Esophagus squamous epithelium (tissue), 5 donors: Measurements from ENCODE around the gene ADCY6. TPM values are rescaled to one million over a fixed set of nuclear protein-coding genes. Genes with fewer than 3 reads are reported as not detected.

Experiments used
- DNase-seq: peaks from one replicate; lab custom pipeline; 2025; lab: John Stamatoyannopoulos, UW
- H3K27ac ChIP-seq, 4 donors: fragments of 200-600 bp; sonication (generic); one replicate each; pipeline ENCODE4 v1.5.1; 2016 to 2019; ENCODE audit warnings: mild to moderate bottlenecking in 1 of 4
- H3K27me3 ChIP-seq, 4 donors: fragments of 200-600 bp; sonication (generic); 1 replicate in 3 of 4; 2 replicates in 1 of 4; pipeline versions ENCODE4 v1.5.1 to v1.6.0; 2017 to 2021; ENCODE audit warnings: antibody characterized with exemption in 1 of 4
- H3K36me3 ChIP-seq, 3 donors: fragments of 200-600 bp; sonication (generic); one replicate each; pipeline ENCODE4 v1.5.1; 2016 to 2019
- H3K4me1 ChIP-seq, 3 donors: fragments of 200-600 bp; sonication (generic); one replicate each; pipeline ENCODE4 v1.5.1; 2017 to 2019
- H3K4me3 ChIP-seq, 4 donors: fragments of 200-600 bp; sonication (generic); 1 replicate in 3 of 4; 2 replicates in 1 of 4; pipeline ENCODE4 v1.5.1; 2016 to 2019; ENCODE audit warnings: mild to moderate bottlenecking in 2 of 4, moderate library complexity in 1 of 4
- H3K9me3 ChIP-seq, 3 donors: fragments of 200-600 bp; sonication (generic); one replicate each; pipeline ENCODE4 v1.5.1; 2016 to 2019
- CTCF ChIP-seq, 6 experiments: fragments of 450-650 bp in 4 of 6; fragments of 200-600 bp in 2 of 6; sonication (generic) in 2 of 6; IDR thresholded peaks; one replicate each; pipeline ENCODE4 v1.5.1; 2016 to 2019; ENCODE audit warnings: antibody characterized with exemption in 6 of 6, mild to moderate bottlenecking in 4 of 6, moderate library complexity in 4 of 6
- POLR2A ChIP-seq, 4 donors: fragments of 450-650 bp; IDR thresholded peaks; one replicate each; pipeline ENCODE4 v1.6.1; 2017; ENCODE audit warnings: antibody characterized with exemption in 4 of 4, mild to moderate bottlenecking in 4 of 4, moderate library complexity in 3 of 4
- WGBS, 2 donors: methylation state at CpG; one replicate each; pipeline ENCODE4 v1.1.5; 2018; 5-methylcytosine and 5-hydroxymethylcytosine counted together
- intact Hi-C: fragments of 100-400 bp; cut with DNase I; formaldehyde crosslinking; loops from one replicate; pipeline ENCODE4 v1.15.0; 2022
- total RNA-seq, 4 donors: library from RNA; depleted of rRNA; stranded (reverse); fragments of >200 nt; gene quantifications; one replicate each; pipeline ENCODE4 v1.1.0, GENCODE V29; 2016
- donor health status: DM: yes; HTN: yes; CAD: no.

Gene ADCY6
- total RNA-seq, 4 donors from 2014 or later, result 11.5 to 14.7 (median 13.9) TPM

GRCh38 chr12:48783432-48783831, 5.5 kb downstream of the ADCY6 start:
- H3K36me3 ChIP-seq, result peaks cover 0 to 13% (median 9%) of the 10 kb centered on the region in 3 donors
- DNase-seq, result no peak
- H3K4me3 ChIP-seq, result no peak overlapping the region
- H3K27me3 ChIP-seq, result no peaks in the 10 kb centered on the region
- H3K4me1 ChIP-seq, result peaks cover 36 to 79% (median 44%) of the 10 kb centered on the region in 3 donors
- 90 to 95% methylated on average over 4 of the region's 4 CpGs for WGBS, 2 donors
- TF ChIP-seq CTCF (IDR thresholded peaks at IDR 0.05), result no peak
- TF ChIP-seq POLR2A (IDR thresholded peaks at IDR 0.05), result no peak
- H3K9me3 ChIP-seq, result no peaks in the 10 kb centered on the region
- no peak overlapping the region for H3K27ac ChIP-seq
- intact Hi-C loops, result no loop called here

GRCh38 chr12:48782457-48783395, 6.2 kb downstream of the ADCY6 start:
- 86 to 90% methylated on average over 7 to 55 of the region's 63 CpGs for WGBS, 2 donors
- H3K27ac ChIP-seq, result peak overlapping the region in 1 of 4 donors; percentile 80
- H3K9me3 ChIP-seq, result no peaks in the 10 kb centered on the region
- no peaks in the 10 kb centered on the region for H3K27me3 ChIP-seq
- no peak for TF ChIP-seq POLR2A (IDR thresholded peaks at IDR 0.05)
- no peak for TF ChIP-seq CTCF (IDR thresholded peaks at IDR 0.05)
- H3K36me3 ChIP-seq, result peaks cover 0 to 18% (median 9%) of the 10 kb centered on the region in 3 donors
- intact Hi-C loops, result no loop called here
- no peak overlapping the region for H3K4me3 ChIP-seq
- no peak for DNase-seq
- peaks cover 33 to 72% (median 42%) of the 10 kb centered on the region in 3 donors for H3K4me1 ChIP-seq

- H3K27ac ChIP-seq, result peak overlapping the region; percentile 34 to 80 (median 68)
- intact Hi-C loops, result no loop called here
- no peaks in the 10 kb centered on the region for H3K27me3 ChIP-seq
- H3K9me3 ChIP-seq, result no peaks in the 10 kb centered on the region
- no peak for TF ChIP-seq CTCF (IDR thresholded peaks at IDR 0.05)
- no peak for TF ChIP-seq POLR2A (IDR thresholded peaks at IDR 0.05)
- no peak overlapping the region for H3K4me3 ChIP-seq
- H3K4me1 ChIP-seq, result peaks cover 27 to 64% (median 34%) of the 10 kb centered on the region in 3 donors
- peaks cover 0 to 27% (median 9%) of the 10 kb centered on the region in 3 donors for H3K36me3 ChIP-seq
- no peak for DNase-seq
- WGBS, 2 donors, result 64 to 66% methylated on average over 7 of the region's 9 CpGs
Measured at GRCh38 chr12:48781750-48782456, 7.0 kb downstream of the ADCY6 start.

GRCh38 chr12:48780381-48781025, 8.4 kb downstream of the ADCY6 start:
- H3K9me3 ChIP-seq, result no peaks in the 10 kb centered on the region
- no peak for TF ChIP-seq CTCF (IDR thresholded peaks at IDR 0.05)
- TF ChIP-seq POLR2A (IDR thresholded peaks at IDR 0.05), result no peak
- no peak for DNase-seq
- H3K36me3 ChIP-seq, result peaks cover 0 to 41% (median 11%) of the 10 kb centered on the region in 3 donors
- intact Hi-C loops, result no loop called here
- H3K4me1 ChIP-seq, result peaks cover 23 to 52% (median 29%) of the 10 kb centered on the region in 3 donors
- H3K27ac ChIP-seq, result peak overlapping the region; percentile 15 to 80 (median 56)
- 55% methylated on average over 6 to 10 of the region's 11 CpGs for WGBS, 2 donors
- no peaks in the 10 kb centered on the region for H3K27me3 ChIP-seq
- no peak overlapping the region for H3K4me3 ChIP-seq
